ENCODE measurements around the gene CCR8. TPM values are rescaled to one million over a fixed set of nuclear protein-coding genes. Genes with fewer than 3 reads are reported as not detected.

Gene CCR8
- total and polyA plus RNA-seq, 2 donors (not counting 1 experiment from before 2014, with no cell fraction given): not detected

- POLR2A ChIA-PET: no interaction called here
- ATAC-seq (ENCODE audit: low read depth): no peak
Measured at GRCh38 chr3:39343760-39344159, 14.3 kb downstream of the CCR8 start.

GRCh38 chr3:39344746-39345344 is 15.3 kb downstream of the CCR8 start:
- no peaks in the 10 kb centered on the region for H3K4me1 Mint-ChIP-seq
- Histone ChIP-seq H3K79me2 (ENCODE audit: control insufficient read depth, insufficient read depth, low read length) (no peaks in the 10 kb centered on the region), H3K36me3 (replicated peaks in 1 of 2; ENCODE audit: control extremely low read depth in 1 of 2, control insufficient read depth in 1 of 2, extremely low read depth in 1 of 2, insufficient read depth in 2 of 2, low read length in 1 of 2) (no peaks in the 10 kb centered on the region), H3K4me1 (ENCODE audit: control insufficient read depth in 2 of 2, insufficient read depth in 2 of 2, low read length in 2 of 2) (no peaks in the 10 kb centered on the region), H3K4me2 (replicated peaks; ENCODE audit: low read depth, low read length, poor library complexity, severe bottlenecking) (no peak overlapping the region), H3K27me3 (replicated peaks in 1 of 4; ENCODE audit: control extremely low read depth in 1 of 4, control insufficient read depth in 3 of 4, insufficient read depth in 4 of 4, low read length in 3 of 4) (no peaks in the 10 kb centered on the region), H3K9ac (ENCODE audit: low read length) (no peak overlapping the region), H3K9me3 (ENCODE audit: control extremely low read depth in 1 of 3, control insufficient read depth in 2 of 3, insufficient read depth in 1 of 3, low read length in 2 of 3) (no peaks in the 10 kb centered on the region), H3K4me3 (ENCODE audit: control extremely low read depth in 1 of 5, extremely low read depth in 1 of 5, insufficient read depth in 1 of 5, low read depth in 2 of 5, low read length in 4 of 5) (no peak overlapping the region), H3K27ac (ENCODE audit: low read length in 2 of 2) (no peak overlapping the region), H4K20me1 (ENCODE audit: control insufficient read depth, insufficient read depth, low read length, poor library complexity, severe bottlenecking) (no peaks in the 10 kb centered on the region), H2AFZ (ENCODE audit: insufficient read depth, low read depth, low read length, poor library complexity, severe bottlenecking) (no peak overlapping the region)
- no peak overlapping the region for H3K27ac Mint-ChIP-seq
- ChIA-PET CTCF (no interaction called here), POLR2A (no interaction called here)
- intact Hi-C loops (cut with micrococcal nuclease): no loop called here
- H3K4me3 Mint-ChIP-seq: no peak overlapping the region
- ATAC-seq (ENCODE audit: low read depth): no peak
- no peaks in the 10 kb centered on the region for H3K9me3 Mint-ChIP-seq (ENCODE audit: insufficient read depth)
- TF ChIP-seq, protein P1, sequence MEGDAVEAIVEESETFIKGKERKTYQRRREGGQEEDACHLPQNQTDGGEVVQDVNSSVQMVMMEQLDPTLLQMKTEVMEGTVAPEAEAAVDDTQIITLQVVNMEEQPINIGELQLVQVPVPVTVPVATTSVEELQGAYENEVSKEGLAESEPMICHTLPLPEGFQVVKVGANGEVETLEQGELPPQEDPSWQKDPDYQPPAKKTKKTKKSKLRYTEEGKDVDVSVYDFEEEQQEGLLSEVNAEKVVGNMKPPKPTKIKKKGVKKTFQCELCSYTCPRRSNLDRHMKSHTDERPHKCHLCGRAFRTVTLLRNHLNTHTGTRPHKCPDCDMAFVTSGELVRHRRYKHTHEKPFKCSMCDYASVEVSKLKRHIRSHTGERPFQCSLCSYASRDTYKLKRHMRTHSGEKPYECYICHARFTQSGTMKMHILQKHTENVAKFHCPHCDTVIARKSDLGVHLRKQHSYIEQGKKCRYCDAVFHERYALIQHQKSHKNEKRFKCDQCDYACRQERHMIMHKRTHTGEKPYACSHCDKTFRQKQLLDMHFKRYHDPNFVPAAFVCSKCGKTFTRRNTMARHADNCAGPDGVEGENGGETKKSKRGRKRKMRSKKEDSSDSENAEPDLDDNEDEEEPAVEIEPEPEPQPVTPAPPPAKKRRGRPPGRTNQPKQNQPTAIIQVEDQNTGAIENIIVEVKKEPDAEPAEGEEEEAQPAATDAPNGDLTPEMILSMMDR (IDR thresholded peaks at IDR 0.05): no peak
- TF ChIP-seq EZH2 (IDR thresholded peaks at IDR 0.05; ENCODE audit: borderline replicate concordance, insufficient read depth, low read depth, low read length, poor library complexity, severe bottlenecking): no peak
- no peaks in the 10 kb centered on the region for H3K27me3 Mint-ChIP-seq
- DNase-seq: no peak

More at GRCh38 chr3:39343760-39344159, 14.3 kb downstream of the CCR8 start:
- Histone ChIP-seq H3K9me3 (ENCODE audit: control extremely low read depth in 1 of 3, control insufficient read depth in 2 of 3, insufficient read depth in 1 of 3, low read length in 2 of 3) (no peaks in the 10 kb centered on the region), H3K27ac (ENCODE audit: low read length in 2 of 2) (no peak overlapping the region), H3K4me2 (replicated peaks; ENCODE audit: low read depth, low read length, poor library complexity, severe bottlenecking) (no peak overlapping the region), H2AFZ (ENCODE audit: insufficient read depth, low read depth, low read length, poor library complexity, severe bottlenecking) (no peak overlapping the region), H3K4me1 (ENCODE audit: control insufficient read depth in 2 of 2, insufficient read depth in 2 of 2, low read length in 2 of 2) (no peaks in the 10 kb centered on the region), H3K79me2 (ENCODE audit: control insufficient read depth, insufficient read depth, low read length) (no peaks in the 10 kb centered on the region), H3K4me3 (ENCODE audit: control extremely low read depth in 1 of 5, extremely low read depth in 1 of 5, insufficient read depth in 1 of 5, low read depth in 2 of 5, low read length in 4 of 5) (no peak overlapping the region), H3K27me3 (replicated peaks in 1 of 4; ENCODE audit: control extremely low read depth in 1 of 4, control insufficient read depth in 3 of 4, insufficient read depth in 4 of 4, low read length in 3 of 4) (no peaks in the 10 kb centered on the region), H4K20me1 (ENCODE audit: control insufficient read depth, insufficient read depth, low read length, poor library complexity, severe bottlenecking) (no peaks in the 10 kb centered on the region), H3K36me3 (replicated peaks in 1 of 2; ENCODE audit: control extremely low read depth in 1 of 2, control insufficient read depth in 1 of 2, extremely low read depth in 1 of 2, insufficient read depth in 2 of 2, low read length in 1 of 2) (no peaks in the 10 kb centered on the region), H3K9ac (ENCODE audit: low read length) (no peak overlapping the region)
- CTCF ChIA-PET: interaction anchor here (0.5 kb wide), 1 partner anchor 52 kb away, joined by 3 read pairs; no protein-coding TSS in a partner anchor
- DNase-seq: no peak
- Mint-ChIP-seq H3K27me3 (no peaks in the 10 kb centered on the region), H3K9me3 (ENCODE audit: insufficient read depth) (no peaks in the 10 kb centered on the region), H3K4me3 (no peak overlapping the region), H3K4me1 (no peaks in the 10 kb centered on the region), H3K27ac (no peak overlapping the region)
- TF ChIP-seq, protein P1 (IDR thresholded peaks at IDR 0.05): no peak
- no peak for TF ChIP-seq EZH2 (IDR thresholded peaks at IDR 0.05; ENCODE audit: borderline replicate concordance, insufficient read depth, low read depth, low read length, poor library complexity, severe bottlenecking)
- intact Hi-C loops (cut with micrococcal nuclease): no loop called here

Measured in B cell (primary cell).